H1 (cell line): ENCODE measurements around the gene AP4M1. TPM values are rescaled to one million over a fixed set of nuclear protein-coding genes. Genes with fewer than 3 reads are reported as not detected.

Experiments used
- polyA plus RNA-seq, 7 experiments: library from polyadenylated mRNA; depleted of rRNA in 3 of 7; stranded (reverse) in 5 of 7; unstranded in 2 of 7; fragments of >200 nt in 5 of 7; fragments of 200-250 nt in 2 of 7; gene quantifications; 1 replicate in 5 of 7; 2 replicates in 1 of 7; 4 replicates in 1 of 7; pipeline versions ENCODE4 v1.2.1 to v1.2.3, GENCODE V29; 2011 to 2013; ENCODE audit warnings: missing spikeins in 2 of 7, mixed read lengths in 2 of 7
- total RNA-seq: library from RNA; stranded (reverse); fragmentation: NEBNext Ultra II Directional; extraction: Animal tissue kit (Norgen Biotek cat#: 25700); gene quantifications from 2 replicates; pipeline ENCODE4 v1.2.1, GENCODE V29; 2021
- TF ChIP-seq, protein P1 (sequence below): fragments of 300-600 bp; sonication (generic); IDR thresholded peaks from 2 replicates; pipeline ENCODE4 v1.7.1; 2012; ENCODE audit warnings: low read length, moderate library complexity, mild to moderate bottlenecking, inconsistent platforms; ENCODE audit not compliant: insufficient replicate concordance

The AP4M1 gene
- total and polyA plus RNA-seq, 2 of the 8 experiments (the other 6 are each of a cell fraction or from before 2014, with no cell fraction given) = 15.2 to 16.6 TPM

DNA sequence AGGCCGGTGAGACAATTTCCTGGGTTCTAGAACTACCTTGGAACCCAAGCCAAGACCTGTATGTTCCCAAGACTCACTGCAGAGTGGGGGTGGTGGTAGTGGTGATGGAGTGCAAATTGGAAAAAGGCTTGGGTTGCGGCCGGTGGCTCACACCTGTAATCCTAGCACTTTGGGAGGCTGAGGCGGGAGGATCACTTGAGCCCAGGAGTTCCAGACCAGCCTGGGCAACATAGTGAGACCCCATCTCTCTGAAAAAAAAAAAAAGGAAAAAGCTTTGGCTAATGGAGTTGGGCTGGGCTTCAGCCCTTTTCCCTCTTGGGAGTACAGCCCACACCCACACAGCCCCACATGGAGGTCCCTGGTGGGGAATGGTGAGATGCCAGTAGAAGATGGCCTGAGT lies 4.1 kb downstream of the AP4M1 start (continued):
- TF ChIP-seq, protein P1, sequence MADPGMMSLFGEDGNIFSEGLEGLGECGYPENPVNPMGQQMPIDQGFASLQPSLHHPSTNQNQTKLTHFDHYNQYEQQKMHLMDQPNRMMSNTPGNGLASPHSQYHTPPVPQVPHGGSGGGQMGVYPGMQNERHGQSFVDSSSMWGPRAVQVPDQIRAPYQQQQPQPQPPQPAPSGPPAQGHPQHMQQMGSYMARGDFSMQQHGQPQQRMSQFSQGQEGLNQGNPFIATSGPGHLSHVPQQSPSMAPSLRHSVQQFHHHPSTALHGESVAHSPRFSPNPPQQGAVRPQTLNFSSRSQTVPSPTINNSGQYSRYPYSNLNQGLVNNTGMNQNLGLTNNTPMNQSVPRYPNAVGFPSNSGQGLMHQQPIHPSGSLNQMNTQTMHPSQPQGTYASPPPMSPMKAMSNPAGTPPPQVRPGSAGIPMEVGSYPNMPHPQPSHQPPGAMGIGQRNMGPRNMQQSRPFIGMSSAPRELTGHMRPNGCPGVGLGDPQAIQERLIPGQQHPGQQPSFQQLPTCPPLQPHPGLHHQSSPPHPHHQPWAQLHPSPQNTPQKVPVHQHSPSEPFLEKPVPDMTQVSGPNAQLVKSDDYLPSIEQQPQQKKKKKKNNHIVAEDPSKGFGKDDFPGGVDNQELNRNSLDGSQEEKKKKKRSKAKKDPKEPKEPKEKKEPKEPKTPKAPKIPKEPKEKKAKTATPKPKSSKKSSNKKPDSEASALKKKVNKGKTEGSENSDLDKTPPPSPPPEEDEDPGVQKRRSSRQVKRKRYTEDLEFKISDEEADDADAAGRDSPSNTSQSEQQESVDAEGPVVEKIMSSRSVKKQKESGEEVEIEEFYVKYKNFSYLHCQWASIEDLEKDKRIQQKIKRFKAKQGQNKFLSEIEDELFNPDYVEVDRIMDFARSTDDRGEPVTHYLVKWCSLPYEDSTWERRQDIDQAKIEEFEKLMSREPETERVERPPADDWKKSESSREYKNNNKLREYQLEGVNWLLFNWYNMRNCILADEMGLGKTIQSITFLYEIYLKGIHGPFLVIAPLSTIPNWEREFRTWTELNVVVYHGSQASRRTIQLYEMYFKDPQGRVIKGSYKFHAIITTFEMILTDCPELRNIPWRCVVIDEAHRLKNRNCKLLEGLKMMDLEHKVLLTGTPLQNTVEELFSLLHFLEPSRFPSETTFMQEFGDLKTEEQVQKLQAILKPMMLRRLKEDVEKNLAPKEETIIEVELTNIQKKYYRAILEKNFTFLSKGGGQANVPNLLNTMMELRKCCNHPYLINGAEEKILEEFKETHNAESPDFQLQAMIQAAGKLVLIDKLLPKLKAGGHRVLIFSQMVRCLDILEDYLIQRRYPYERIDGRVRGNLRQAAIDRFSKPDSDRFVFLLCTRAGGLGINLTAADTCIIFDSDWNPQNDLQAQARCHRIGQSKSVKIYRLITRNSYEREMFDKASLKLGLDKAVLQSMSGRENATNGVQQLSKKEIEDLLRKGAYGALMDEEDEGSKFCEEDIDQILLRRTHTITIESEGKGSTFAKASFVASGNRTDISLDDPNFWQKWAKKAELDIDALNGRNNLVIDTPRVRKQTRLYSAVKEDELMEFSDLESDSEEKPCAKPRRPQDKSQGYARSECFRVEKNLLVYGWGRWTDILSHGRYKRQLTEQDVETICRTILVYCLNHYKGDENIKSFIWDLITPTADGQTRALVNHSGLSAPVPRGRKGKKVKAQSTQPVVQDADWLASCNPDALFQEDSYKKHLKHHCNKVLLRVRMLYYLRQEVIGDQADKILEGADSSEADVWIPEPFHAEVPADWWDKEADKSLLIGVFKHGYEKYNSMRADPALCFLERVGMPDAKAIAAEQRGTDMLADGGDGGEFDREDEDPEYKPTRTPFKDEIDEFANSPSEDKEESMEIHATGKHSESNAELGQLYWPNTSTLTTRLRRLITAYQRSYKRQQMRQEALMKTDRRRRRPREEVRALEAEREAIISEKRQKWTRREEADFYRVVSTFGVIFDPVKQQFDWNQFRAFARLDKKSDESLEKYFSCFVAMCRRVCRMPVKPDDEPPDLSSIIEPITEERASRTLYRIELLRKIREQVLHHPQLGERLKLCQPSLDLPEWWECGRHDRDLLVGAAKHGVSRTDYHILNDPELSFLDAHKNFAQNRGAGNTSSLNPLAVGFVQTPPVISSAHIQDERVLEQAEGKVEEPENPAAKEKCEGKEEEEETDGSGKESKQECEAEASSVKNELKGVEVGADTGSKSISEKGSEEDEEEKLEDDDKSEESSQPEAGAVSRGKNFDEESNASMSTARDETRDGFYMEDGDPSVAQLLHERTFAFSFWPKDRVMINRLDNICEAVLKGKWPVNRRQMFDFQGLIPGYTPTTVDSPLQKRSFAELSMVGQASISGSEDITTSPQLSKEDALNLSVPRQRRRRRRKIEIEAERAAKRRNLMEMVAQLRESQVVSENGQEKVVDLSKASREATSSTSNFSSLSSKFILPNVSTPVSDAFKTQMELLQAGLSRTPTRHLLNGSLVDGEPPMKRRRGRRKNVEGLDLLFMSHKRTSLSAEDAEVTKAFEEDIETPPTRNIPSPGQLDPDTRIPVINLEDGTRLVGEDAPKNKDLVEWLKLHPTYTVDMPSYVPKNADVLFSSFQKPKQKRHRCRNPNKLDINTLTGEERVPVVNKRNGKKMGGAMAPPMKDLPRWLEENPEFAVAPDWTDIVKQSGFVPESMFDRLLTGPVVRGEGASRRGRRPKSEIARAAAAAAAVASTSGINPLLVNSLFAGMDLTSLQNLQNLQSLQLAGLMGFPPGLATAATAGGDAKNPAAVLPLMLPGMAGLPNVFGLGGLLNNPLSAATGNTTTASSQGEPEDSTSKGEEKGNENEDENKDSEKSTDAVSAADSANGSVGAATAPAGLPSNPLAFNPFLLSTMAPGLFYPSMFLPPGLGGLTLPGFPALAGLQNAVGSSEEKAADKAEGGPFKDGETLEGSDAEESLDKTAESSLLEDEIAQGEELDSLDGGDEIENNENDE = no peak
- TF ChIP-seq, all 59 proteins: peak for 0
